Measurements from ENCODE around the gene GJB3.

Gene GJB3

GRCh38 chr1:34827341-34827941 lies 46.4 kb downstream of the GJB3 start:
- DNase-seq: no peak

GRCh38 chr1:34828611-34829010 lies 47.6 kb downstream of the GJB3 start:
- no peak for DNase-seq

- DNase-seq: no peak
These were observed 48.2 kb downstream of the GJB3 start for GRCh38 chr1:34829250-34829649.

- no peak for DNase-seq
These were observed 50.8 kb downstream of the GJB3 start for GRCh38 chr1:34831721-34832246.

- no peak for DNase-seq
These were observed 52.7 kb downstream of the GJB3 start for GRCh38 chr1:34833711-34834110.
